ENCODE data around the gene GAB2. TPM values are rescaled to one million over a fixed set of nuclear protein-coding genes. Genes with fewer than 3 reads are reported as not detected.

The GAB2 gene
- total and polyA plus RNA-seq, 2 donors (not counting 1 experiment from before 2014, with no cell fraction given), result 5.8 to 85.9 TPM

DNA sequence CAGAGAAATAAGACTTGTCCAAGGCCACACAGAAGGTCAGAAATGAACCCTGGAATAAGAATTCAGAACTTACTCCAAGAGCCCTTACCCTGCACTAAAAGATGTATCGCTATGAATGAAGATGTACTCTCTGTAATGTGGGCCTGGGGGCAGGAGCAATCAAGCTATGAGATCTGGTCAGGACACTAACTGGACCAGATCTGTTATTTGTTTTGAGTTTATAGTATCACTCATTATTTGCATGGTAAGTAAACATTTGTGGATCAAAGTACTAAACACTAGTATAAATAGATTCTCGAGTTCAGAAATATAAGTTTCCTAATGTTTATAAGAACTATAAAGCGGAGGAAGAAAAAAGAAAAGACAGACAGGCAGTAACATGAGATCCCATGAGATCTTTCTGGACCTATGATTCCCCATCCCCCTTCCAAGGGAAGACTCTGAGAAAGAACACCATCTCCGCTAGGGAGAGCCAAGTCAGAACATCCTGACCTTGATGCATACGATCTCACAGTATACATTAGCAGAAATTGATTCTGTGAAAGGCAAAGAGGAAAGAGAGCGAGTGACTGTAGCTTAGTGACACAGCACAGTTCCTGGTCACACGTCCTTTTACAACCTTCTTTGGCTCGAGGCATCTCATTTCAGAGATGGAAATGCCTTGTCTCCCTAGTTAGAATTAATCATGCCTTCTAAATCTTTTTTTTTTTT, 157.7 kb downstream of the GAB2 start:
- Histone ChIP-seq H3K36me3 (replicated peaks in 1 of 2; ENCODE audit: control extremely low read depth in 1 of 2, control insufficient read depth in 1 of 2, extremely low read depth in 1 of 2, insufficient read depth in 2 of 2, low read length in 1 of 2) (no peaks in the 10 kb centered on the region), H2AFZ (ENCODE audit: insufficient read depth, low read depth, low read length, poor library complexity, severe bottlenecking) (no peak overlapping the region), H3K79me2 (ENCODE audit: control insufficient read depth, insufficient read depth, low read length) (peaks cover 3% of the 10 kb centered on the region), H3K27ac (ENCODE audit: low read length in 2 of 2) (no peak overlapping the region), H3K9me3 (ENCODE audit: control extremely low read depth in 1 of 3, control insufficient read depth in 2 of 3, insufficient read depth in 1 of 3, low read length in 2 of 3) (no peaks in the 10 kb centered on the region), H3K4me1 (ENCODE audit: control insufficient read depth in 2 of 2, insufficient read depth in 2 of 2, low read length in 2 of 2) (no peaks in the 10 kb centered on the region), H3K4me3 (ENCODE audit: control extremely low read depth in 1 of 5, extremely low read depth in 1 of 5, insufficient read depth in 1 of 5, low read depth in 2 of 5, low read length in 4 of 5) (no peak overlapping the region), H3K4me2 (replicated peaks; ENCODE audit: low read depth, low read length, poor library complexity, severe bottlenecking) (no peak overlapping the region), H3K27me3 (replicated peaks in 1 of 4; ENCODE audit: control extremely low read depth in 1 of 4, control insufficient read depth in 3 of 4, insufficient read depth in 4 of 4, low read length in 3 of 4) (no peaks in the 10 kb centered on the region), H3K9ac (ENCODE audit: low read length) (no peak overlapping the region), H4K20me1 (ENCODE audit: control insufficient read depth, insufficient read depth, low read length, poor library complexity, severe bottlenecking) (no peaks in the 10 kb centered on the region)
- DNase-seq (no peak), ATAC-seq (ENCODE audit: low read depth) (no peak)
- CTCF ChIA-PET, result no interaction called here
- TF ChIP-seq CTCF (IDR thresholded peaks at IDR 0.05), result no peak
- TF ChIP-seq EZH2 (IDR thresholded peaks at IDR 0.05; ENCODE audit: borderline replicate concordance, insufficient read depth, low read depth, low read length, poor library complexity, severe bottlenecking), result no peak
- Mint-ChIP-seq H3K9me3 (ENCODE audit: insufficient read depth) (no peaks in the 10 kb centered on the region), H3K4me3 (no peak overlapping the region), H3K4me1 (no peaks in the 10 kb centered on the region), H3K27me3 (no peaks in the 10 kb centered on the region), H3K27ac (no peak overlapping the region)
- intact Hi-C loops (cut with micrococcal nuclease), result no loop called here
- POLR2A ChIA-PET, result no interaction called here
- WGBS (ENCODE audit: insufficient coverage), result 100% methylated on average over 1 of the region's 8 CpGs

GRCh38 chr11:78257654-78258053, 160.0 kb downstream of the GAB2 start:
- H3K4me3 Mint-ChIP-seq, result no peak overlapping the region
- DNase-seq, result no peak
- Histone ChIP-seq H2AFZ (ENCODE audit: insufficient read depth, low read depth, low read length, poor library complexity, severe bottlenecking) (no peak overlapping the region), H3K4me2 (replicated peaks; ENCODE audit: low read depth, low read length, poor library complexity, severe bottlenecking) (no peak overlapping the region), H3K9ac (ENCODE audit: low read length) (no peak overlapping the region), H3K27ac (ENCODE audit: low read length in 2 of 2) (no peak overlapping the region), H3K4me3 (ENCODE audit: control extremely low read depth in 1 of 5, extremely low read depth in 1 of 5, insufficient read depth in 1 of 5, low read depth in 2 of 5, low read length in 4 of 5) (no peak overlapping the region), H4K20me1 (ENCODE audit: control insufficient read depth, insufficient read depth, low read length, poor library complexity, severe bottlenecking) (no peaks in the 10 kb centered on the region), H3K9me3 (ENCODE audit: control extremely low read depth in 1 of 3, control insufficient read depth in 2 of 3, insufficient read depth in 1 of 3, low read length in 2 of 3) (no peaks in the 10 kb centered on the region), H3K27me3 (replicated peaks in 1 of 4; ENCODE audit: control extremely low read depth in 1 of 4, control insufficient read depth in 3 of 4, insufficient read depth in 4 of 4, low read length in 3 of 4) (no peaks in the 10 kb centered on the region), H3K79me2 (ENCODE audit: control insufficient read depth, insufficient read depth, low read length) (peaks cover 2% of the 10 kb centered on the region), H3K4me1 (ENCODE audit: control insufficient read depth in 2 of 2, insufficient read depth in 2 of 2, low read length in 2 of 2) (no peaks in the 10 kb centered on the region), H3K36me3 (replicated peaks in 1 of 2; ENCODE audit: control extremely low read depth in 1 of 2, control insufficient read depth in 1 of 2, extremely low read depth in 1 of 2, insufficient read depth in 2 of 2, low read length in 1 of 2) (no peaks in the 10 kb centered on the region)
- ChIA-PET POLR2A (no interaction called here), CTCF (no interaction called here)
- no peaks in the 10 kb centered on the region for H3K4me1 Mint-ChIP-seq
- no peaks in the 10 kb centered on the region for H3K27me3 Mint-ChIP-seq
- TF ChIP-seq CTCF (IDR thresholded peaks at IDR 0.05), result no peak
- TF ChIP-seq EZH2 (IDR thresholded peaks at IDR 0.05; ENCODE audit: borderline replicate concordance, insufficient read depth, low read depth, low read length, poor library complexity, severe bottlenecking), result no peak
- no peak for ATAC-seq (ENCODE audit: low read depth)
- WGBS (ENCODE audit: insufficient coverage), result 100% methylated on average over 2 of the region's 3 CpGs
- intact Hi-C loops (cut with micrococcal nuclease), result no loop called here
- H3K27ac Mint-ChIP-seq, result no peak overlapping the region
- H3K9me3 Mint-ChIP-seq (ENCODE audit: insufficient read depth), result no peaks in the 10 kb centered on the region
